ENCODE results near the gene GNLY.

GNLY gene

DNA sequence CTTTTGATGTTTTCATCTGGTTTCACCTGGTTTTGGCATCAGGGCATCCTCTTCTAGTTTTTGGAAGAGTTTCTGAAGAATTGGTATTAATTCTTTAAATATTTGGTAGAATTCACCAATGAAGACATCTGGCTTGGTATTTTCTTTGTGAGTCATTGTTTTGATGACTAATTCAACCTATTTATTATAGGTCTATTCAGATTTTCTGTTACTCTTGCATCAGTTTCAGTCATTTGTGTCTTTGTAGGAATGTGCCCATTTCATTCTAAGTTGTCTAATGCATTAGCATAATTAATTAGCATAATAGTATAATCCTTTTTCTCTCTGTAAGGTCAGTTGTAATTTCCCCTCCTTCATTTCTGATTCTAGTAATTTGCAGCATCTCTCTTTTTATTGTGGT lies 8.0 kb downstream of the GNLY start:
- Histone ChIP-seq H3K9ac (ENCODE audit: low read length) (no peak overlapping the region), H3K4me3 (ENCODE audit: low read length) (no peak overlapping the region), H3K9me3 (ENCODE audit: insufficient read depth, low read length) (no peaks in the 10 kb centered on the region), H3K4me1 (ENCODE audit: low read length) (peaks cover 13% of the 10 kb centered on the region), H3K27me3 (ENCODE audit: low read depth, low read length) (peaks cover 21% of the 10 kb centered on the region), H3K27ac (ENCODE audit: low read length) (no peak overlapping the region), H2AFZ (ENCODE audit: low read depth, low read length) (no peak overlapping the region), H3K79me2 (ENCODE audit: low read length) (no peaks in the 10 kb centered on the region), H3K36me3 (replicated peaks; ENCODE audit: low read depth, low read length) (no peaks in the 10 kb centered on the region), H3K4me2 (ENCODE audit: low read length) (no peak overlapping the region), H4K20me1 (ENCODE audit: insufficient read depth, low read length) (no peaks in the 10 kb centered on the region)
- TF ChIP-seq, protein P1, sequence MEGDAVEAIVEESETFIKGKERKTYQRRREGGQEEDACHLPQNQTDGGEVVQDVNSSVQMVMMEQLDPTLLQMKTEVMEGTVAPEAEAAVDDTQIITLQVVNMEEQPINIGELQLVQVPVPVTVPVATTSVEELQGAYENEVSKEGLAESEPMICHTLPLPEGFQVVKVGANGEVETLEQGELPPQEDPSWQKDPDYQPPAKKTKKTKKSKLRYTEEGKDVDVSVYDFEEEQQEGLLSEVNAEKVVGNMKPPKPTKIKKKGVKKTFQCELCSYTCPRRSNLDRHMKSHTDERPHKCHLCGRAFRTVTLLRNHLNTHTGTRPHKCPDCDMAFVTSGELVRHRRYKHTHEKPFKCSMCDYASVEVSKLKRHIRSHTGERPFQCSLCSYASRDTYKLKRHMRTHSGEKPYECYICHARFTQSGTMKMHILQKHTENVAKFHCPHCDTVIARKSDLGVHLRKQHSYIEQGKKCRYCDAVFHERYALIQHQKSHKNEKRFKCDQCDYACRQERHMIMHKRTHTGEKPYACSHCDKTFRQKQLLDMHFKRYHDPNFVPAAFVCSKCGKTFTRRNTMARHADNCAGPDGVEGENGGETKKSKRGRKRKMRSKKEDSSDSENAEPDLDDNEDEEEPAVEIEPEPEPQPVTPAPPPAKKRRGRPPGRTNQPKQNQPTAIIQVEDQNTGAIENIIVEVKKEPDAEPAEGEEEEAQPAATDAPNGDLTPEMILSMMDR (IDR thresholded peaks at IDR 0.05; ENCODE audit: low read depth, low read length): no peak
- no peak for TF ChIP-seq EZH2phosphoT487 (IDR thresholded peaks at IDR 0.05; ENCODE audit: low read depth)

DNA sequence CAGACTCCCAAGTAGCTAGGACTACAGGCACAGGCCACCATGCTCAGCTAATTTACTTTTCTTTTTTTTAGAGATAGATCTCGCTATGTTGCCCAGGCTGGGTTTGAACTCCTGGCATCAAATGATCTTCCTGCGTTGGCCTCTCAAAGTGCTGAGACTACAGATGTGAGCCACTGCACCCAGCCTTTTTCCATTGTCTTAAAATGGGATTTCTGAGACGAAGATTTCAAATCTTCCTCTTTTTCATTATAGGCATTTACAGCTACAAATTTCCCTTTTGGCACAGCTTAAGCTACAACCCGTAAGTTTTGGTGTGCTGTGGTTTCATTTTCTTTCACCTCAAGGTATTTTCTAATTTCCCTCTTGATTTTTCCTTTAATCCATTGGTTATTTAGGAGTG lies 8.6 kb downstream of the GNLY start:
- no peak overlapping the region for H3K9ac ChIP-seq (ENCODE audit: low read length)
- H3K4me3 ChIP-seq (ENCODE audit: low read length): no peak overlapping the region
- H3K4me2 ChIP-seq (ENCODE audit: low read length): no peak overlapping the region
- H3K27me3 ChIP-seq (ENCODE audit: low read depth, low read length): peaks cover 27% of the 10 kb centered on the region
- no peak overlapping the region for H3K27ac ChIP-seq (ENCODE audit: low read length)
- H3K4me1 ChIP-seq (ENCODE audit: low read length): peaks cover 17% of the 10 kb centered on the region
- no peaks in the 10 kb centered on the region for H3K36me3 ChIP-seq (replicated peaks; ENCODE audit: low read depth, low read length)
- H3K9me3 ChIP-seq (ENCODE audit: insufficient read depth, low read length): no peaks in the 10 kb centered on the region
- H2AFZ ChIP-seq (ENCODE audit: low read depth, low read length): no peak overlapping the region
- H4K20me1 ChIP-seq (ENCODE audit: insufficient read depth, low read length): no peaks in the 10 kb centered on the region
- no peak for TF ChIP-seq EZH2phosphoT487 (IDR thresholded peaks at IDR 0.05; ENCODE audit: low read depth)
- TF ChIP-seq, protein P1 (IDR thresholded peaks at IDR 0.05; ENCODE audit: low read depth, low read length): no peak
- H3K79me2 ChIP-seq (ENCODE audit: low read length): no peaks in the 10 kb centered on the region

DNA sequence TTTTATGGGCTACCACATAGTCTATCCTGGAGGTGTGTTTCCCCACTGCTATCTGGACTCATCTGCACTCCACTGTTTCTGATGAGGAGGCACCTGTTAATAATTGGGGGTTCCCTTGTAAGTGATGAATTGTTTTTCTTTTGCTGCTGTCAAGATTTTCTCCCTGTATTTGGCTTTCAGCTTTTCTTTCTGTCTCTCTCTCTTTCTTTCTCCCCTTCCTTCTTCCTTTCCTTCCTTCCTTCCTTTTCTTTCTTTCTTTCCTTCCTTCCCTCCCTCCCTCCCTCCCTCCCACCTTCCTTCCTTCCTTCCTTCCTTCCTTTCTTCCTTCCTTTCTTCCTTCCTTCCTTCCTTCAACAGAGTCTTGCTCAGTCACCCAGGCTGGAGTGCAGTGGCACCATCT lies 9.2 kb downstream of the GNLY start:
- Histone ChIP-seq H3K27me3 (ENCODE audit: low read depth, low read length) (peaks cover 30% of the 10 kb centered on the region), H2AFZ (ENCODE audit: low read depth, low read length) (no peak overlapping the region), H4K20me1 (ENCODE audit: insufficient read depth, low read length) (no peaks in the 10 kb centered on the region), H3K36me3 (replicated peaks; ENCODE audit: low read depth, low read length) (no peaks in the 10 kb centered on the region), H3K79me2 (ENCODE audit: low read length) (no peaks in the 10 kb centered on the region), H3K4me2 (ENCODE audit: low read length) (no peak overlapping the region), H3K4me3 (ENCODE audit: low read length) (no peak overlapping the region), H3K4me1 (ENCODE audit: low read length) (peaks cover 17% of the 10 kb centered on the region), H3K9me3 (ENCODE audit: insufficient read depth, low read length) (no peaks in the 10 kb centered on the region), H3K27ac (ENCODE audit: low read length) (no peak overlapping the region), H3K9ac (ENCODE audit: low read length) (no peak overlapping the region)
- TF ChIP-seq EZH2phosphoT487 (IDR thresholded peaks at IDR 0.05; ENCODE audit: low read depth): no peak
- TF ChIP-seq, protein P1 (IDR thresholded peaks at IDR 0.05; ENCODE audit: low read depth, low read length): no peak

DNA sequence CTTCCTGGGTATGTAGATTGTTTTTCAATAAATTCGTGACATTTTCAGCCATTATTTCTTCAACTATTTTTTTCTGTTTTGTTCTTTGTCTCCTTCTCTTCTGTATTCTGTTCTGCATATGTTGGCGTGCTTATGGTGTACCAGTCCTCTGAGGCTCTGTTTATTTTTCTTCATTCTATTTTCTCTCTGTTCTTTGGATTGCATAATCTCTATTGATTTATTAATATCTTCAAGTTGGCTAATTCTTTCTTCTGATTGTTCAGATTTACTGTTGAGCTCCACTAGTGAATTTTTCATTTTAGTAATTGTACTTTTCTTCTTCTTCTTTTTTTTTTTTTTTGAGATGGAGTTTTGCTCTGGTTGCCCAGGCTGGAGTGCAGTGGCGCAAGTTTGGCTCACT lies 9.9 kb downstream of the GNLY start:
- TF ChIP-seq EZH2phosphoT487 (IDR thresholded peaks at IDR 0.05; ENCODE audit: low read depth): no peak
- TF ChIP-seq, protein P1 (IDR thresholded peaks at IDR 0.05; ENCODE audit: low read depth, low read length): no peak
- Histone ChIP-seq H3K36me3 (replicated peaks; ENCODE audit: low read depth, low read length) (no peaks in the 10 kb centered on the region), H3K4me3 (ENCODE audit: low read length) (no peak overlapping the region), H3K27ac (ENCODE audit: low read length) (no peak overlapping the region), H3K27me3 (ENCODE audit: low read depth, low read length) (peaks cover 36% of the 10 kb centered on the region), H3K79me2 (ENCODE audit: low read length) (no peaks in the 10 kb centered on the region), H2AFZ (ENCODE audit: low read depth, low read length) (no peak overlapping the region), H3K9ac (ENCODE audit: low read length) (no peak overlapping the region), H3K4me2 (ENCODE audit: low read length) (no peak overlapping the region), H3K4me1 (ENCODE audit: low read length) (peaks cover 17% of the 10 kb centered on the region), H4K20me1 (ENCODE audit: insufficient read depth, low read length) (no peaks in the 10 kb centered on the region), H3K9me3 (ENCODE audit: insufficient read depth, low read length) (no peaks in the 10 kb centered on the region)

Measured in OCI-LY3 (cell line).